PC-3 (cell line): ENCODE measurements around the gene PRR16. TPM values are rescaled to one million over a fixed set of nuclear protein-coding genes. Genes with fewer than 3 reads are reported as not detected.

ENCODE experiments used
- ATAC-seq: fragments of 200-7000 bp; cut with Tn5 transposase; 2 replicates; pipeline ENCODE4 v1.9.1; 2020; ENCODE audit warnings: mild to moderate bottlenecking, moderate library complexity
- BruUV-seq: library from RNA; stranded (reverse); fragments of 400-500 nt; replicated peaks from 2 replicates; lab custom pipeline; 2021; lab: Mats Ljungman, UMichigan
- CTCF ChIA-PET: fragments of 300-600 bp; sonication (Branson Sonifier 250); formaldehyde crosslinking; loops from one replicate; lab custom pipeline; 2022; ENCODE audit warnings: antibody characterized with exemption; lab: Charles Lee
- POLR2A ChIA-PET: fragments of 300-600 bp; sonication (Branson Sonifier 250); formaldehyde crosslinking; loops from one replicate; lab custom pipeline; 2022; ENCODE audit warnings: antibody characterized with exemption; ENCODE audit not compliant: unreplicated experiment; lab: Charles Lee
- DNase-seq: peaks from one replicate; pipeline ENCODE4 v3.0.0-alpha.2; 2015
- H2AFZ ChIP-seq: fragments of 300-600 bp; sonication (generic); 2 replicates; pipeline ENCODE4 v1.6.0; 2016; ENCODE audit warnings: antibody characterized with exemption, low read length
- H3F3A ChIP-seq: fragments of 300-600 bp; sonication (generic); one replicate; pipeline ENCODE4 v1.6.0; 2017; ENCODE audit warnings: antibody characterized with exemption, low read length, control low read depth, mild to moderate bottlenecking; ENCODE audit not compliant: unreplicated experiment
- H3K27ac ChIP-seq: fragments of 300-600 bp; sonication (generic); 2 replicates; pipeline ENCODE4 v1.5.1; 2016; ENCODE audit warnings: mild to moderate bottlenecking, low read length
- H3K27me3 ChIP-seq: fragments of 300-600 bp; sonication (generic); 2 replicates; pipeline ENCODE4 v1.6.1; 2016; ENCODE audit warnings: low read length, mixed read lengths
- H3K36me3 ChIP-seq: fragments of 300-600 bp; sonication (generic); 2 replicates; pipeline ENCODE4 v1.6.1; 2016; ENCODE audit warnings: low read depth, mixed run types, low read length, mixed read lengths
- H3K4me1 ChIP-seq: fragments of 300-600 bp; sonication (generic); 2 replicates; pipeline ENCODE4 v1.5.1; 2016; ENCODE audit warnings: low read length; ENCODE audit not compliant: insufficient read depth
- H3K4me2 ChIP-seq: fragments of 300-600 bp; sonication (generic); 2 replicates; pipeline ENCODE4 v1.6.0; 2016; ENCODE audit warnings: low read length
- H3K4me3 ChIP-seq: fragments of 300-600 bp; sonication (generic); 2 replicates; pipeline ENCODE4 v1.5.1; 2016; ENCODE audit warnings: mild to moderate bottlenecking, low read length, mixed read lengths
- H3K79me2 ChIP-seq: fragments of 300-600 bp; sonication (generic); 2 replicates; pipeline ENCODE4 v1.6.1; 2017; ENCODE audit warnings: low read length, mixed read lengths
- H3K9ac ChIP-seq: fragments of 300-600 bp; sonication (generic); 2 replicates; pipeline ENCODE4 v1.6.0; 2016; ENCODE audit warnings: mild to moderate bottlenecking, low read length
- H3K9me2 ChIP-seq: fragments of 300-600 bp; sonication (generic); replicated peaks from 2 replicates; pipeline ENCODE4 v1.6.1; 2016; ENCODE audit warnings: mixed run types, low read length, mixed read lengths
- H3K9me3 ChIP-seq: fragments of 300-600 bp; sonication (generic); 2 replicates; pipeline ENCODE4 v1.6.1; 2016; ENCODE audit warnings: low read length, mixed read lengths
- H4K20me1 ChIP-seq: fragments of 300-600 bp; sonication (generic); 2 replicates; pipeline ENCODE4 v1.6.1; 2016; ENCODE audit warnings: low read length, mixed read lengths
- CTCF ChIP-seq: fragments of 300-600 bp; sonication (generic); conservative IDR thresholded peaks from 2 replicates; pipeline ENCODE4 v1.5.1; 2017; ENCODE audit warnings: antibody characterized with exemption, low read depth, mild to moderate bottlenecking, low read length
- EZH2 ChIP-seq: fragments of 300-600 bp; sonication (generic); IDR thresholded peaks from one replicate; pipeline ENCODE4 v1.6.1; 2017; ENCODE audit warnings: antibody characterized with exemption, mild to moderate bottlenecking, low read length; ENCODE audit not compliant: unreplicated experiment
- EZH2phosphoT487 ChIP-seq: fragments of 300-600 bp; sonication (generic); IDR thresholded peaks from 2 replicates; pipeline ENCODE4 v1.6.1; 2018; ENCODE audit warnings: mild to moderate bottlenecking, antibody characterized with exemption, low read length, borderline replicate concordance
- intact Hi-C: fragments of 100-400 bp; cut with micrococcal nuclease; formaldehyde crosslinking; loops from 2 replicates; pipeline ENCODE4 v1.9.0; 2023
- total RNA-seq: library from RNA; depleted of rRNA; stranded (reverse); fragments of >200 nt; gene quantifications from 2 replicates; pipeline ENCODE4 v1.2.3, GENCODE V29; 2014

PRR16 gene
- total RNA-seq, 1 experiment from 2014 or later: 3.6 TPM

DNA sequence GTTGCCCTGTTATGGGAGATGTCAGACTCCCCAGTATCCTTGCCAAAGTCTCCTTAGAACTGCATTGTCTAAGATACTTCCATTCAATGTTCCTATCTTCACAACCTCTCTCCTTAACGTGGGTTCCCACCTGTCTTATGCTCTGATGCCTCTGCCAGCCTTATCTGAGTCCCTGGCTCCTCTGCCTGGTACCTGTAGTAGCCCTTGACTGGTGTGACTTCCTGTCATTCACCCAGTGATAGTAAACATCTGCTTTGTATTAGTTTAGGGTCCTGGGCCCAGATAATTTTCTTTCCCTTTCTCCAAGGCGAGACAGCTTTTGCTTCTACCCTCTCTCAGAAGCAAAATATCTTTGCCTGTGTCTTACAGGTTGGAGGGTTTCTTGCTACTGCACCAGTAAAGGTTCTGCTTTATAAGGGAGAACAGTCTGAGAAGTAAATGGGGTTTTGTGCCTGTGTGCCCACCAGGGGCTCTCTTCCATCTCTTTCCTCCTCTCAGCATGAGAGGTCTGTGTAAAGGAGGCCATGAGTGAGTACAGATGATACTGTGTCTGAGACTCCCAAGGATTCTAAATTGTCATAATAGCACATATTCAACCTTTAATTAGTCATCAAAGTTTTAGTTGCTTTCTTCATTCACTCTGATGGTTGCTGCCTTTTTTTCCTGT, 220.8 kb downstream of the PRR16 start:
- no peak overlapping the region for H2AFZ ChIP-seq
- TF ChIP-seq EZH2 (no peak), CTCF (peak; percentile 25; the same call in 1 of the 2 replicates)
- H3K4me2 ChIP-seq: no peak overlapping the region
- ChIA-PET CTCF (no interaction called here), POLR2A (no interaction called here)
- ATAC-seq (no peak), DNase-seq (no peak)
- no peaks in the 10 kb centered on the region for H3K27me3 ChIP-seq
- no peaks in the 10 kb centered on the region for H3K79me2 ChIP-seq
- no peaks in the 10 kb centered on the region for H3K36me3 ChIP-seq
- no peak overlapping the region for H3K4me3 ChIP-seq
- no peaks in the 10 kb centered on the region for H4K20me1 ChIP-seq
- no peaks in the 10 kb centered on the region for H3K9me3 ChIP-seq
- intact Hi-C loops: loop anchor here (5.0 to 10.0 kb wide), 5 partner anchors 78 to 1213 kb away; no protein-coding TSS in a partner anchor
- H3K9ac ChIP-seq: no peak overlapping the region
- no peak overlapping the region for H3K27ac ChIP-seq
- peaks cover 33% of the 10 kb centered on the region for H3K4me1 ChIP-seq
- no TSS peak for BruUV-seq
- H3K9me2 ChIP-seq: no peaks in the 10 kb centered on the region
- H3F3A ChIP-seq: no peaks in the 10 kb centered on the region

DNA sequence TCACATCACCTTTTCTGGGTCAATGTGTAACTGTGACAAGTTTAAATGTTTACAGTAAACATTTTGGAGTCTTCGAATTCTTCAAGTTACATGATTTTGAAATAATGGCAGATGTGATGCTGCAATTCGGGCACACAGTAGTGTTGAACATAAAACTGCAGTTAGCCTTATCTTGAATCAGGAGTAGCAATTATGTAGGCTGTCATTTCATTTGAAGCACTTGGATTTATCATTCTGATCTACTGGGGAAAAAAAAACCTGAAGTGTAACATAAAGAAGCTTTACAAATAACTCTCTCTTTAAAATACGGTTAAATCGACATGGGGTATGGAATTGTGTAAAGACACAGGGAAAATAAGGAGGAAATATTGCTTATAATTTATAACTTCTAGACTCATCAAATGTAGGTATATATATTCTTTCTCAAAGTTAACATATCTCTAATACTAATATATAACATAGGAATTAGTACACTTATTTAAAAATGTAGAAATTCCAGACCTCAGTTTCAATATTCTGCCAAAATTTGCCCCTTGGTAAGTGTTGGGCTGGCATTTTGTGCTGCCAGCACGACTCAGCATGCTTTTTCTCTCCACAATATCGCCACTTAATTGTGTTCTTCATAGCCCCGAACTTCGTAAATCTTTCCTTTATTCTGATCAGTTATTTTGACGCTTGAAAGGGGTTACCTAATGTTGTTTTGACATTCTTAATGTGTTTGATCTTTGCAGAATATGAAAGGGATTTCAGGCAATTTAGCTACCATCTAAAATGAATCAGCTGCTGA, 226.7 kb downstream of the PRR16 start:
- Histone ChIP-seq H4K20me1 (no peaks in the 10 kb centered on the region), H3K27ac (no peak overlapping the region), H3F3A (no peaks in the 10 kb centered on the region), H3K4me2 (no peak overlapping the region), H3K27me3 (no peaks in the 10 kb centered on the region), H3K9ac (no peak overlapping the region), H2AFZ (no peak overlapping the region), H3K36me3 (no peaks in the 10 kb centered on the region), H3K79me2 (no peaks in the 10 kb centered on the region), H3K9me2 (no peaks in the 10 kb centered on the region), H3K9me3 (no peaks in the 10 kb centered on the region), H3K4me1 (no peaks in the 10 kb centered on the region), H3K4me3 (no peak overlapping the region)
- no TSS peak for BruUV-seq
- ChIA-PET CTCF (no interaction called here), POLR2A (no interaction called here)
- intact Hi-C loops: no loop called here
- no peak for ATAC-seq
- no peak for DNase-seq
- TF ChIP-seq EZH2phosphoT487 (no peak), EZH2 (no peak), CTCF (no peak)

- Histone ChIP-seq H4K20me1 (no peaks in the 10 kb centered on the region), H2AFZ (no peak overlapping the region), H3F3A (no peaks in the 10 kb centered on the region), H3K9ac (no peak overlapping the region), H3K27me3 (no peaks in the 10 kb centered on the region), H3K4me1 (no peaks in the 10 kb centered on the region), H3K36me3 (no peaks in the 10 kb centered on the region), H3K4me3 (no peak overlapping the region), H3K4me2 (no peak overlapping the region), H3K9me2 (no peaks in the 10 kb centered on the region), H3K79me2 (no peaks in the 10 kb centered on the region), H3K9me3 (no peaks in the 10 kb centered on the region), H3K27ac (no peak overlapping the region)
- CTCF ChIA-PET: no interaction called here
- no peak for TF ChIP-seq CTCF
- no peak for TF ChIP-seq EZH2phosphoT487
- no peak for TF ChIP-seq EZH2
- POLR2A ChIA-PET: no interaction called here
- no TSS peak for BruUV-seq
- DNase-seq (no peak), ATAC-seq (no peak)
- intact Hi-C loops: no loop called here
These were observed 228.2 kb downstream of the PRR16 start for GRCh38 chr5:120692325-120692724.
